Loucy (cell line): ENCODE data around the gene WDR7.

Source experiments
- EZH2phosphoT487 ChIP-seq: fragments of 200-600 bp; IDR thresholded peaks from 2 replicates; pipeline ENCODE4 v1.6.1; 2018; ENCODE audit warnings: antibody characterized with exemption, mild to moderate bottlenecking, moderate library complexity, borderline replicate concordance
- TF ChIP-seq, protein P1 (sequence below): fragments of 200-600 bp; sonication (generic); conservative IDR thresholded peaks from 2 replicates; pipeline ENCODE4 v1.5.1; 2014; ENCODE audit warnings: mild to moderate bottlenecking, antibody characterized with exemption, low read length

DNA sequence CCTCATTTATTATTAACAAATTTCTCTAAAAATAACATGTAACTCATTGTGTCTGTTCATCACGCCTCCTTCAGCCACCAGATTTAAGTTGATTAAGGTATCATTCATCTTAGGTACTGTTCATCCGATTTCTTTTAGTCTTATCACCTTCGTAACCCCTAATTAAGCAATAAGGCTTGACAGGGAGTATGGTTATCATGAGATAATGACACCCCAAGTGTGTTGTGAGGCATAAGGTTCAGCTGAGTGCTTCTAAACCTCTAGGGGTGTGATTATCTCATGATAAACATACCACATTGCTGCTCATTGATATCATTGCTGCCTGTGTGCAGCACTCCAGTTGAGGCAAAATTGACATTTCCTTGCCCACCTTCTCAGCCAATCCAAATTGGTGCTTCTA, 336.9 kb downstream of the WDR7 start:
- TF ChIP-seq, protein P1, sequence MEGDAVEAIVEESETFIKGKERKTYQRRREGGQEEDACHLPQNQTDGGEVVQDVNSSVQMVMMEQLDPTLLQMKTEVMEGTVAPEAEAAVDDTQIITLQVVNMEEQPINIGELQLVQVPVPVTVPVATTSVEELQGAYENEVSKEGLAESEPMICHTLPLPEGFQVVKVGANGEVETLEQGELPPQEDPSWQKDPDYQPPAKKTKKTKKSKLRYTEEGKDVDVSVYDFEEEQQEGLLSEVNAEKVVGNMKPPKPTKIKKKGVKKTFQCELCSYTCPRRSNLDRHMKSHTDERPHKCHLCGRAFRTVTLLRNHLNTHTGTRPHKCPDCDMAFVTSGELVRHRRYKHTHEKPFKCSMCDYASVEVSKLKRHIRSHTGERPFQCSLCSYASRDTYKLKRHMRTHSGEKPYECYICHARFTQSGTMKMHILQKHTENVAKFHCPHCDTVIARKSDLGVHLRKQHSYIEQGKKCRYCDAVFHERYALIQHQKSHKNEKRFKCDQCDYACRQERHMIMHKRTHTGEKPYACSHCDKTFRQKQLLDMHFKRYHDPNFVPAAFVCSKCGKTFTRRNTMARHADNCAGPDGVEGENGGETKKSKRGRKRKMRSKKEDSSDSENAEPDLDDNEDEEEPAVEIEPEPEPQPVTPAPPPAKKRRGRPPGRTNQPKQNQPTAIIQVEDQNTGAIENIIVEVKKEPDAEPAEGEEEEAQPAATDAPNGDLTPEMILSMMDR = no peak
- no peak for TF ChIP-seq EZH2phosphoT487
